ENCODE data around the gene EVA1C.
"Not testable (repeated sequence)": the region's sequence is repeated elsewhere in the genome, so short reads cannot be mapped to it uniquely, and the experiment has no call there.

The EVA1C gene

GRCh38 chr21:32462564-32462963 is 50.1 kb downstream of the EVA1C start:
- DNase-seq (ENCODE audit: low read depth in 3 of 3), result not testable (repeated sequence)

- DNase-seq (ENCODE audit: low read depth in 3 of 3), result no peak
Measured at GRCh38 chr21:32463367-32463766, 50.9 kb downstream of the EVA1C start.

- no peak for DNase-seq (ENCODE audit: low read depth in 3 of 3)
Measured at GRCh38 chr21:32463889-32464300, 51.4 kb downstream of the EVA1C start.

GRCh38 chr21:32467291-32467690 is 54.8 kb downstream of the EVA1C start:
- no peak for DNase-seq (ENCODE audit: low read depth in 3 of 3)

- DNase-seq (ENCODE audit: low read depth in 3 of 3), result no peak
Measured at GRCh38 chr21:32468681-32469111, 56.2 kb downstream of the EVA1C start.

GRCh38 chr21:32469628-32470027 is 57.1 kb downstream of the EVA1C start:
- no peak for DNase-seq (ENCODE audit: low read depth in 3 of 3)

GRCh38 chr21:32470206-32470605 is 57.7 kb downstream of the EVA1C start:
- DNase-seq (ENCODE audit: low read depth in 3 of 3), result no peak

- no peak for DNase-seq (ENCODE audit: low read depth in 3 of 3)
Measured at GRCh38 chr21:32472890-32473765, 60.6 kb downstream of the EVA1C start.

GRCh38 chr21:32474179-32475059 is 61.9 kb downstream of the EVA1C start:
- no peak for DNase-seq (ENCODE audit: low read depth in 3 of 3)

GRCh38 chr21:32475162-32475812 is 62.8 kb downstream of the EVA1C start:
- no peak for DNase-seq (ENCODE audit: low read depth in 3 of 3)

GRCh38 chr21:32476661-32477423 is 64.3 kb downstream of the EVA1C start:
- no peak for DNase-seq (ENCODE audit: low read depth in 3 of 3)

GRCh38 chr21:32477424-32477745 is 64.9 kb downstream of the EVA1C start:
- DNase-seq (ENCODE audit: low read depth in 3 of 3), result no peak

- no peak for DNase-seq (ENCODE audit: low read depth in 3 of 3)
Measured at GRCh38 chr21:32481875-32482408, 69.4 kb downstream of the EVA1C start.

- DNase-seq (ENCODE audit: low read depth in 3 of 3), result no peak
Measured at GRCh38 chr21:32482565-32483292, 70.2 kb downstream of the EVA1C start.

GRCh38 chr21:32483293-32483595 is 70.7 kb downstream of the EVA1C start:
- DNase-seq (ENCODE audit: low read depth in 3 of 3), result no peak

GRCh38 chr21:32484706-32485380 is 72.3 kb downstream of the EVA1C start:
- no peak for DNase-seq (ENCODE audit: low read depth in 3 of 3)

GRCh38 chr21:32492376-32492775 is 79.9 kb downstream of the EVA1C start:
- DNase-seq (ENCODE audit: low read depth in 3 of 3), result no peak

- no peak for DNase-seq (ENCODE audit: low read depth in 3 of 3)
Measured at GRCh38 chr21:32494934-32495709, 82.6 kb downstream of the EVA1C start.

- no peak for DNase-seq (ENCODE audit: low read depth in 3 of 3)
Measured at GRCh38 chr21:32496568-32496967, 84.1 kb downstream of the EVA1C start.

Measured in stimulated activated CD4-positive, alpha-beta T cell treated with anti-CD3 and anti-CD28 coated beads, TNF-alpha, amount 100 ng/mL, for 48 hours (primary cell).